Measurements from ENCODE around the gene PPP1R26. TPM values are rescaled to one million over a fixed set of nuclear protein-coding genes. Genes with fewer than 3 reads are reported as not detected.

PPP1R26 gene
- total and polyA plus RNA-seq, 9 of the 15 experiments (the other 6 are each of a cell fraction or from before 2014, with no cell fraction given) = 0.77 to 26.8 (median 9.3) TPM

GRCh38 chr9:135485385-135485784, 5.8 kb downstream of the PPP1R26 start (continued):
- TF ChIP-seq RNF219 (CRISPR knock-in tag; IDR thresholded peaks at IDR 0.05) (no peak), KLF13 (tag; IDR thresholded peaks at IDR 0.05; ENCODE audit: borderline replicate concordance, low read depth) (no peak), EP400 (IDR thresholded peaks at IDR 0.05) (no peak), ZNF512 (tag; IDR thresholded peaks at IDR 0.05) (no peak)

GRCh38 chr9:135485832-135486231, 6.2 kb downstream of the PPP1R26 start:
- Histone ChIP-seq H2AFZ (ENCODE audit: low read depth, low read length) (no peak overlapping the region), H3K9ac (ENCODE audit: insufficient read depth in 1 of 2, low read depth in 2 of 2, low read length in 2 of 2) (no peak overlapping the region; a peak in 1 of 4 replicates), H3K9me3 (replicated peaks; ENCODE audit: control insufficient read depth, insufficient read depth, low read depth, low read length) (no peaks in the 10 kb centered on the region), H3K4me2 (ENCODE audit: insufficient read depth, low read length) (no peak overlapping the region), H3K79me2 (ENCODE audit: control insufficient read depth, insufficient read depth, low read length) (peaks cover 9% of the 10 kb centered on the region; the same call in 2 of the 3 replicates), H3K27me3 (ENCODE audit: control insufficient read depth in 2 of 2, insufficient read depth in 2 of 2, low read length in 2 of 2) (no peaks in the 10 kb centered on the region), H4K20me1 (replicated peaks; ENCODE audit: control insufficient read depth, insufficient read depth, low read length) (no peaks in the 10 kb centered on the region), H3K9me1 (ENCODE audit: control insufficient read depth, insufficient read depth, low read length) (no peaks in the 10 kb centered on the region), H3K4me1 (replicated peaks in 1 of 2; ENCODE audit: control insufficient read depth in 2 of 2, insufficient read depth in 2 of 2, low read length in 2 of 2) (peaks cover 4 to 16% of the 10 kb centered on the region in 2 experiments; a peak in 4 of 5 replicates), H3K36me3 (ENCODE audit: control insufficient read depth, insufficient read depth, low read length) (peaks cover 51% of the 10 kb centered on the region; the same call in 1 of the 3 replicates), H3K27ac (ENCODE audit: extremely low read depth, low read depth, low read length) (no peak overlapping the region), H3K4me3 (no peak overlapping the region)
- 0 out of 2 replicates have a peak, but pooled peaks have one; percentile 17 for TF ChIP-seq RBFOX2 (IDR thresholded peaks at IDR 0.05; ENCODE audit: low read depth, low read length)
- TF ChIP-seq, protein P1, sequence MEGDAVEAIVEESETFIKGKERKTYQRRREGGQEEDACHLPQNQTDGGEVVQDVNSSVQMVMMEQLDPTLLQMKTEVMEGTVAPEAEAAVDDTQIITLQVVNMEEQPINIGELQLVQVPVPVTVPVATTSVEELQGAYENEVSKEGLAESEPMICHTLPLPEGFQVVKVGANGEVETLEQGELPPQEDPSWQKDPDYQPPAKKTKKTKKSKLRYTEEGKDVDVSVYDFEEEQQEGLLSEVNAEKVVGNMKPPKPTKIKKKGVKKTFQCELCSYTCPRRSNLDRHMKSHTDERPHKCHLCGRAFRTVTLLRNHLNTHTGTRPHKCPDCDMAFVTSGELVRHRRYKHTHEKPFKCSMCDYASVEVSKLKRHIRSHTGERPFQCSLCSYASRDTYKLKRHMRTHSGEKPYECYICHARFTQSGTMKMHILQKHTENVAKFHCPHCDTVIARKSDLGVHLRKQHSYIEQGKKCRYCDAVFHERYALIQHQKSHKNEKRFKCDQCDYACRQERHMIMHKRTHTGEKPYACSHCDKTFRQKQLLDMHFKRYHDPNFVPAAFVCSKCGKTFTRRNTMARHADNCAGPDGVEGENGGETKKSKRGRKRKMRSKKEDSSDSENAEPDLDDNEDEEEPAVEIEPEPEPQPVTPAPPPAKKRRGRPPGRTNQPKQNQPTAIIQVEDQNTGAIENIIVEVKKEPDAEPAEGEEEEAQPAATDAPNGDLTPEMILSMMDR (IDR thresholded peaks at IDR 0.05 in 2 of 3, conservative IDR thresholded peaks at IDR 0.05 in 1 of 3; ENCODE audit: insufficient read depth in 2 of 3, low read depth in 1 of 3, low read length in 3 of 3) = no peak
- BruUV-seq (replicated peaks) = no TSS peak
- DNase-seq (ENCODE audit: extremely low read depth in 1 of 4, low spot score in 3 of 4) (no peak), ATAC-seq (no peak), FAIRE-seq (no peak)
- intact Hi-C loops (cut with micrococcal nuclease) = no loop called here
- ChIA-PET CTCF (ENCODE audit: low intra/inter-chr PET ratio) (no interaction called here), POLR2A (interaction anchor here (0.6 to 0.9 kb wide), 3 partner anchors 12 to 40 kb away, joined by 3 read pairs; no protein-coding TSS in a partner anchor)
- 93% methylated on average over 17 of the region's 21 CpGs for WGBS (ENCODE audit: insufficient coverage, low coverage, missing lambda C conversion rate)
- in situ Hi-C loops (cut with MboI) = no loop called here

Measured in K562 (cell line).